ENCODE data around the gene CENPU. TPM values are rescaled to one million over a fixed set of nuclear protein-coding genes. Genes with fewer than 3 reads are reported as not detected.

The CENPU gene
- total and polyA plus RNA-seq, 2 donors (not counting 1 experiment from before 2014, with no cell fraction given), result 1.6 to 2.1 TPM

GRCh38 chr4:184648313-184649025 is 85.4 kb downstream of the CENPU start:
- Histone ChIP-seq H3K4me2 (replicated peaks; ENCODE audit: low read depth, low read length, poor library complexity, severe bottlenecking) (peak overlapping the region; percentile 93), H3K4me1 (ENCODE audit: control insufficient read depth in 2 of 2, insufficient read depth in 2 of 2, low read length in 2 of 2) (peaks cover 24 to 29% of the 10 kb centered on the region in 2 donors), H4K20me1 (ENCODE audit: control insufficient read depth, insufficient read depth, low read length, poor library complexity, severe bottlenecking) (peaks cover 15% of the 10 kb centered on the region), H3K36me3 (replicated peaks in 1 of 2; ENCODE audit: control extremely low read depth in 1 of 2, control insufficient read depth in 1 of 2, extremely low read depth in 1 of 2, insufficient read depth in 2 of 2, low read length in 1 of 2) (peaks cover 1 to 6% of the 10 kb centered on the region in 2 experiments), H3K4me3 (ENCODE audit: control extremely low read depth in 1 of 5, extremely low read depth in 1 of 5, insufficient read depth in 1 of 5, low read depth in 2 of 5, low read length in 4 of 5) (peak overlapping the region; percentile 64 to 95 (median 89)), H3K9me3 (ENCODE audit: control extremely low read depth in 1 of 3, control insufficient read depth in 2 of 3, insufficient read depth in 1 of 3, low read length in 2 of 3) (no peaks in the 10 kb centered on the region), H3K27me3 (replicated peaks in 1 of 4; ENCODE audit: control extremely low read depth in 1 of 4, control insufficient read depth in 3 of 4, insufficient read depth in 4 of 4, low read length in 3 of 4) (no peaks in the 10 kb centered on the region), H2AFZ (ENCODE audit: insufficient read depth, low read depth, low read length, poor library complexity, severe bottlenecking) (peak overlapping the region; percentile 91), H3K27ac (ENCODE audit: low read length in 2 of 2) (peak overlapping the region; percentile 60 to 95), H3K9ac (ENCODE audit: low read length) (peak overlapping the region; percentile 97), H3K79me2 (ENCODE audit: control insufficient read depth, insufficient read depth, low read length) (peaks cover 60% of the 10 kb centered on the region)
- intact Hi-C loops (cut with micrococcal nuclease), result loop anchor here (1.0 to 5.0 kb wide), 8 partner anchors 86 to 822 kb away; partner anchors contain the start of genes ACSL1, CCDC110, CENPU and SLC25A4
- CTCF ChIA-PET, result interaction anchor here (1.3 to 2.7 kb wide), 4 partner anchors 85 to 384 kb away, joined by 3 to 10 read pairs (median 7); partner anchors contain the start of gene CENPU
- Mint-ChIP-seq H3K27ac (peak overlapping the region; percentile 93), H3K9me3 (ENCODE audit: insufficient read depth) (no peaks in the 10 kb centered on the region), H3K4me3 (peak overlapping the region; percentile 94), H3K4me1 (peaks cover 50% of the 10 kb centered on the region), H3K27me3 (no peaks in the 10 kb centered on the region)
- ATAC-seq (ENCODE audit: low read depth), result peak; percentile 2
- TF ChIP-seq CTCF (IDR thresholded peaks at IDR 0.05), result no peak
- no peak for TF ChIP-seq EZH2 (IDR thresholded peaks at IDR 0.05; ENCODE audit: borderline replicate concordance, insufficient read depth, low read depth, low read length, poor library complexity, severe bottlenecking)
- under 1% methylated on average over 52 of the region's 52 CpGs for WGBS (ENCODE audit: insufficient coverage)
- DNase-seq, result peak; percentile 54
- POLR2A ChIA-PET, result interaction anchor here (1.1 to 2.5 kb wide), 3 partner anchors 85 to 380 kb away, joined by 4 to 23 read pairs (median 9); partner anchors contain the start of genes CENPU and IRF2

- intact Hi-C loops (cut with micrococcal nuclease), result loop anchor here (2.0 to 5.0 kb wide), 3 partner anchors 495 to 823 kb away; partner anchors contain the start of genes CCDC110 and SLC25A4
- DNase-seq (no peak), ATAC-seq (ENCODE audit: low read depth) (no peak)
- Histone ChIP-seq H3K9ac (ENCODE audit: low read length) (peak overlapping the region; percentile 97), H3K27me3 (replicated peaks in 1 of 4; ENCODE audit: control extremely low read depth in 1 of 4, control insufficient read depth in 3 of 4, insufficient read depth in 4 of 4, low read length in 3 of 4) (no peaks in the 10 kb centered on the region), H3K4me2 (replicated peaks; ENCODE audit: low read depth, low read length, poor library complexity, severe bottlenecking) (peak overlapping the region; percentile 93), H3K36me3 (replicated peaks in 1 of 2; ENCODE audit: control extremely low read depth in 1 of 2, control insufficient read depth in 1 of 2, extremely low read depth in 1 of 2, insufficient read depth in 2 of 2, low read length in 1 of 2) (peaks cover 1 to 6% of the 10 kb centered on the region in 2 experiments), H3K27ac (ENCODE audit: low read length in 2 of 2) (peak overlapping the region in 1 of 2 donors; percentile 95), H4K20me1 (ENCODE audit: control insufficient read depth, insufficient read depth, low read length, poor library complexity, severe bottlenecking) (peaks cover 17% of the 10 kb centered on the region), H3K4me3 (ENCODE audit: control extremely low read depth in 1 of 5, extremely low read depth in 1 of 5, insufficient read depth in 1 of 5, low read depth in 2 of 5, low read length in 4 of 5) (peak overlapping the region; percentile 64 to 95 (median 89)), H2AFZ (ENCODE audit: insufficient read depth, low read depth, low read length, poor library complexity, severe bottlenecking) (peak overlapping the region; percentile 91), H3K9me3 (ENCODE audit: control extremely low read depth in 1 of 3, control insufficient read depth in 2 of 3, insufficient read depth in 1 of 3, low read length in 2 of 3) (no peaks in the 10 kb centered on the region), H3K79me2 (ENCODE audit: control insufficient read depth, insufficient read depth, low read length) (peaks cover 65% of the 10 kb centered on the region), H3K4me1 (ENCODE audit: control insufficient read depth in 2 of 2, insufficient read depth in 2 of 2, low read length in 2 of 2) (peaks cover 24 to 29% of the 10 kb centered on the region in 2 donors)
- Mint-ChIP-seq H3K4me3 (peak overlapping the region; percentile 94), H3K4me1 (peaks cover 50% of the 10 kb centered on the region), H3K9me3 (ENCODE audit: insufficient read depth) (no peaks in the 10 kb centered on the region), H3K27me3 (no peaks in the 10 kb centered on the region), H3K27ac (peak overlapping the region; percentile 93)
- ChIA-PET CTCF (interaction anchor here (1.3 to 2.7 kb wide), 2 partner anchors 111 to 384 kb away, joined by 3 to 10 read pairs; no protein-coding TSS in a partner anchor), POLR2A (interaction anchor here (1.9 to 2.5 kb wide), 2 partner anchors 86 to 173 kb away, joined by 9 to 23 read pairs; partner anchors contain the start of genes CENPU and IRF2)
- WGBS (ENCODE audit: insufficient coverage), result 15% methylated on average over 4 of the region's 6 CpGs
- TF ChIP-seq EZH2 (IDR thresholded peaks at IDR 0.05; ENCODE audit: borderline replicate concordance, insufficient read depth, low read depth, low read length, poor library complexity, severe bottlenecking) (no peak), CTCF (IDR thresholded peaks at IDR 0.05) (no peak)
These were observed 85.9 kb downstream of the CENPU start for GRCh38 chr4:184648054-184648312.
